Activated T-cell treated with anti-CD3 and anti-CD28 coated beads for 1 hour (primary cell): Measurements from ENCODE around the gene CLP1.
A peak's percentile ranks its signal among the peaks of the same experiment; 100 is the strongest.

Experiments used
- DNase-seq: peaks from one replicate; pipeline ENCODE4 v3.0.0-alpha.2; 2020; ENCODE audit warnings: low read depth

Gene CLP1

GRCh38 chr11:57657194-57658022 is at the start of gene CLP1:
Gene CLP1, plus strand, starts transcription at chr11:57657762. Its CDS starts 1,715 bp downstream, at chr11:57659477.
- DNase-seq, result peak; percentile 98

GRCh38 chr11:57610170-57610569 is 47.4 kb upstream of the CLP1 start:
- no peak for DNase-seq

GRCh38 chr11:57614234-57614772 is 43.3 kb upstream of the CLP1 start:
- no peak for DNase-seq

- no peak for DNase-seq
These were observed 42.3 kb upstream of the CLP1 start for GRCh38 chr11:57615308-57615707.

- DNase-seq, result no peak
These were observed 41.0 kb upstream of the CLP1 start for GRCh38 chr11:57616595-57616994.

GRCh38 chr11:57618438-57618837 is 39.1 kb upstream of the CLP1 start:
- DNase-seq, result no peak

GRCh38 chr11:57619331-57619730 is 38.2 kb upstream of the CLP1 start:
- DNase-seq, result no peak

GRCh38 chr11:57620467-57620866 is 37.1 kb upstream of the CLP1 start:
- no peak for DNase-seq

- DNase-seq, result no peak
These were observed 35.3 kb upstream of the CLP1 start for GRCh38 chr11:57622263-57622662.

GRCh38 chr11:57624864-57625263 is 32.7 kb upstream of the CLP1 start:
- no peak for DNase-seq

GRCh38 chr11:57626895-57627294 is 30.7 kb upstream of the CLP1 start:
- DNase-seq, result no peak

- DNase-seq, result no peak
These were observed 27.4 kb upstream of the CLP1 start for GRCh38 chr11:57630171-57630570.

- DNase-seq, result no peak
These were observed 25.4 kb upstream of the CLP1 start for GRCh38 chr11:57632116-57632515.

GRCh38 chr11:57633394-57634070 is 24.0 kb upstream of the CLP1 start:
- DNase-seq, result no peak

GRCh38 chr11:57634311-57634710 is 23.3 kb upstream of the CLP1 start:
- DNase-seq, result no peak

GRCh38 chr11:57635246-57635645 is 22.3 kb upstream of the CLP1 start:
- DNase-seq, result no peak

GRCh38 chr11:57637626-57638004 is 19.9 kb upstream of the CLP1 start:
- DNase-seq, result no peak

- no peak for DNase-seq
These were observed 19.4 kb upstream of the CLP1 start for GRCh38 chr11:57638005-57638781.

GRCh38 chr11:57638811-57639320 is 18.7 kb upstream of the CLP1 start:
- DNase-seq, result no peak

- no peak for DNase-seq
These were observed 18.1 kb upstream of the CLP1 start for GRCh38 chr11:57639321-57640067.

- DNase-seq, result no peak
These were observed 17.3 kb upstream of the CLP1 start for GRCh38 chr11:57640068-57640800.
